Measurements from ENCODE around the gene MRPL43.

Gene MRPL43

DNA sequence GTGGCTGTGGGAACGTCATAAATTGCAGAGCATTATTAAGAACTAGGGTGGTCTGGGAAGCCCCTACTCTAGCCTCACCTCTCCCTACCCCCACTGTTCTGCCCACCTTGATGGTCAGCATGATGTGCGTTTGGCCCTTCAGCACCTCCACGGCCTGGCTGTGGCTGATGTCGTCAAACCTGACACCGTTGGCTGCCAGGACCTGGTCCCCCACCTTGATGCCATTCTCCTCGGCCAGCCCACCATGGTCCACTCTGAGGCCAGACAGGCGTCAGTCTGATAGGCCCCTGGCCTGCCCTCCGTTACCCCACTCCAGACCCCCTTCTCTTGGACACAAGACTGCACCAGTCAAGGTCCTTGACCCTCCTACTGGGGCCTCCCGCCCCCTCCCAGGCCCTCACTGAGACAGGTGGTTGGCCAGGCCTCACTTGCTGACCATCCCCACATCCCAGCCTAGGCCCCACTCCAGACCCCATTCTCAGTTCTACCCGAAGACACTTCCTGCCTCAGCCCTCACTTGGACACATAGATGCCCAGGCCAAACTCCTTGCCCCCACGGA lies 34.5 kb upstream of the MRPL43 start:
- no peak for TF ChIP-seq GABPA (IDR thresholded peaks at IDR 0.05; ENCODE audit: low read depth)
- TF ChIP-seq, protein P1, sequence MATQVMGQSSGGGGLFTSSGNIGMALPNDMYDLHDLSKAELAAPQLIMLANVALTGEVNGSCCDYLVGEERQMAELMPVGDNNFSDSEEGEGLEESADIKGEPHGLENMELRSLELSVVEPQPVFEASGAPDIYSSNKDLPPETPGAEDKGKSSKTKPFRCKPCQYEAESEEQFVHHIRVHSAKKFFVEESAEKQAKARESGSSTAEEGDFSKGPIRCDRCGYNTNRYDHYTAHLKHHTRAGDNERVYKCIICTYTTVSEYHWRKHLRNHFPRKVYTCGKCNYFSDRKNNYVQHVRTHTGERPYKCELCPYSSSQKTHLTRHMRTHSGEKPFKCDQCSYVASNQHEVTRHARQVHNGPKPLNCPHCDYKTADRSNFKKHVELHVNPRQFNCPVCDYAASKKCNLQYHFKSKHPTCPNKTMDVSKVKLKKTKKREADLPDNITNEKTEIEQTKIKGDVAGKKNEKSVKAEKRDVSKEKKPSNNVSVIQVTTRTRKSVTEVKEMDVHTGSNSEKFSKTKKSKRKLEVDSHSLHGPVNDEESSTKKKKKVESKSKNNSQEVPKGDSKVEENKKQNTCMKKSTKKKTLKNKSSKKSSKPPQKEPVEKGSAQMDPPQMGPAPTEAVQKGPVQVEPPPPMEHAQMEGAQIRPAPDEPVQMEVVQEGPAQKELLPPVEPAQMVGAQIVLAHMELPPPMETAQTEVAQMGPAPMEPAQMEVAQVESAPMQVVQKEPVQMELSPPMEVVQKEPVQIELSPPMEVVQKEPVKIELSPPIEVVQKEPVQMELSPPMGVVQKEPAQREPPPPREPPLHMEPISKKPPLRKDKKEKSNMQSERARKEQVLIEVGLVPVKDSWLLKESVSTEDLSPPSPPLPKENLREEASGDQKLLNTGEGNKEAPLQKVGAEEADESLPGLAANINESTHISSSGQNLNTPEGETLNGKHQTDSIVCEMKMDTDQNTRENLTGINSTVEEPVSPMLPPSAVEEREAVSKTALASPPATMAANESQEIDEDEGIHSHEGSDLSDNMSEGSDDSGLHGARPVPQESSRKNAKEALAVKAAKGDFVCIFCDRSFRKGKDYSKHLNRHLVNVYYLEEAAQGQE (IDR thresholded peaks at IDR 0.05; ENCODE audit: insufficient replicate concordance, low read depth): no peak
- no peak for TF ChIP-seq SPI1 (IDR thresholded peaks at IDR 0.05; ENCODE audit: borderline replicate concordance, low read depth)
- no peak for TF ChIP-seq POLR2AphosphoS5 (IDR thresholded peaks at IDR 0.05; ENCODE audit: low read depth)
- TF ChIP-seq, protein P2, sequence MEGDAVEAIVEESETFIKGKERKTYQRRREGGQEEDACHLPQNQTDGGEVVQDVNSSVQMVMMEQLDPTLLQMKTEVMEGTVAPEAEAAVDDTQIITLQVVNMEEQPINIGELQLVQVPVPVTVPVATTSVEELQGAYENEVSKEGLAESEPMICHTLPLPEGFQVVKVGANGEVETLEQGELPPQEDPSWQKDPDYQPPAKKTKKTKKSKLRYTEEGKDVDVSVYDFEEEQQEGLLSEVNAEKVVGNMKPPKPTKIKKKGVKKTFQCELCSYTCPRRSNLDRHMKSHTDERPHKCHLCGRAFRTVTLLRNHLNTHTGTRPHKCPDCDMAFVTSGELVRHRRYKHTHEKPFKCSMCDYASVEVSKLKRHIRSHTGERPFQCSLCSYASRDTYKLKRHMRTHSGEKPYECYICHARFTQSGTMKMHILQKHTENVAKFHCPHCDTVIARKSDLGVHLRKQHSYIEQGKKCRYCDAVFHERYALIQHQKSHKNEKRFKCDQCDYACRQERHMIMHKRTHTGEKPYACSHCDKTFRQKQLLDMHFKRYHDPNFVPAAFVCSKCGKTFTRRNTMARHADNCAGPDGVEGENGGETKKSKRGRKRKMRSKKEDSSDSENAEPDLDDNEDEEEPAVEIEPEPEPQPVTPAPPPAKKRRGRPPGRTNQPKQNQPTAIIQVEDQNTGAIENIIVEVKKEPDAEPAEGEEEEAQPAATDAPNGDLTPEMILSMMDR (IDR thresholded peaks at IDR 0.05; ENCODE audit: insufficient read depth, low read length): no peak
- no peak for DNase-seq (ENCODE audit: low read depth in 1 of 2, low spot score in 1 of 2)
- no peaks in the 10 kb centered on the region for H3K27me3 ChIP-seq (ENCODE audit: insufficient read depth, poor library complexity, severe bottlenecking)
- no peak overlapping the region for H3K27ac ChIP-seq (replicated peaks)
- no peak overlapping the region for H3K4me3 ChIP-seq (replicated peaks; ENCODE audit: insufficient read depth, low read length)

DNA sequence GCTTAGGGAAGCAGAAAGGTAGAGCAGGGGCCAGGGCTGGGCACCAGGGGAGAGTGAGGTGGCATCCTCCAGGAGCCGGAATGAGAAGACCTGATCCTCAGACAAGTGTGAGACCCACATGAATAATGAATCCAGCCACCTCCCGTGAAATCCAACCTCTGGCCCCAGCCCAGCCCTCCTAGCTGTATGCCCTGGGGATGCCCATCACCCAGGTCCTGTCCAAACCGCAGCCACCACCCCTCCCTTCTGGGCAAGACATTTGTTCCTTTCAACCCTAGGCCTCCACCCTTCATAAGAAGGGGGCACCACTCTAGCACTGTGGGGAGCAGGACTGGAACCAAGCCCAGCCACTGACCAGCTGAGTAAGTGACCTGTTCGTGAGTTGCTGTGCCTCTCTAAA lies 33.9 kb upstream of the MRPL43 start:
- DNase-seq (ENCODE audit: low read depth in 1 of 2, low spot score in 1 of 2): no peak
- TF ChIP-seq POLR2AphosphoS5 (IDR thresholded peaks at IDR 0.05; ENCODE audit: low read depth): no peak
- TF ChIP-seq, protein P2 (IDR thresholded peaks at IDR 0.05; ENCODE audit: insufficient read depth, low read length): no peak
- TF ChIP-seq SPI1 (IDR thresholded peaks at IDR 0.05; ENCODE audit: borderline replicate concordance, low read depth): no peak
- no peak for TF ChIP-seq GABPA (IDR thresholded peaks at IDR 0.05; ENCODE audit: low read depth)
- TF ChIP-seq, protein P1 (IDR thresholded peaks at IDR 0.05; ENCODE audit: insufficient replicate concordance, low read depth): no peak
- no peak overlapping the region for H3K4me3 ChIP-seq (replicated peaks; ENCODE audit: insufficient read depth, low read length)
- H3K27me3 ChIP-seq (ENCODE audit: insufficient read depth, poor library complexity, severe bottlenecking): no peaks in the 10 kb centered on the region
- no peak overlapping the region for H3K27ac ChIP-seq (replicated peaks)

DNA sequence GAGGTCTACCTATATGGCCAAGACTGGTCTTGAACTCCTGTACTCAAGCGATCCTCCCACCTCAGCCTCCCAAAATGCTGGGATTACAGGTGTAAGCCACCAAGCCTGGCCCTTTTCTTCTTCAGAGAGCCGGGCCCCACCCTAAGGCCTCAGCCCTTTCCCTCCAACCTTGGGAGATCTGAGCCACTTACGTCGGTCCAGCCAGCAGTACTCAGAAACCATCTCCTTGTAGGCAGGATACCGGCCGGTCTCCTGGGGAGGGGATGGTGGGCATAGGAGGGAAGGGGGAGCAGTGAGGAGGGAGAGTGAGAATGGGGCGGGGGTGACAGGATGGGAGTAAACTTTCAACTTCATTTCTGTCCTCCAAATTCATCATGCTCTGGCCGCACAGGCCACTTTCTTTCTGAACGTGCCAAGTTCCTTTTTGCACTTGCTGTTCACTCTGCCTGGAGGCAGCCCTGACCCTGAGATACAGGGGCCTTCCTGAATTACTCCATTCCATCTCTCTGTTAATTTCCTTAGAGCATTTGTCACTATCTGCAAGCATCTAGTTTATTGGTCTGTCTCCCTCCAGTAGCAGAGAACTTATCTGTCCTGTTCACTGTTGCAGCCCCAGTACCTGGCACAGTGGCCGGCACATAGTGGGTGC lies 33.3 kb upstream of the MRPL43 start:
- no peak overlapping the region for H3K27ac ChIP-seq (replicated peaks)
- H3K4me3 ChIP-seq (replicated peaks; ENCODE audit: insufficient read depth, low read length): no peak overlapping the region
- no peaks in the 10 kb centered on the region for H3K27me3 ChIP-seq (ENCODE audit: insufficient read depth, poor library complexity, severe bottlenecking)
- TF ChIP-seq SPI1 (IDR thresholded peaks at IDR 0.05; ENCODE audit: borderline replicate concordance, low read depth) (no peak), GABPA (IDR thresholded peaks at IDR 0.05; ENCODE audit: low read depth) (no peak), POLR2AphosphoS5 (IDR thresholded peaks at IDR 0.05; ENCODE audit: low read depth) (no peak)
- TF ChIP-seq, protein P1 (IDR thresholded peaks at IDR 0.05; ENCODE audit: insufficient replicate concordance, low read depth): no peak
- TF ChIP-seq, protein P2 (IDR thresholded peaks at IDR 0.05; ENCODE audit: insufficient read depth, low read length): no peak
- no peak for DNase-seq (ENCODE audit: low read depth in 1 of 2, low spot score in 1 of 2)

All from HL-60 (cell line).